Activated CD4-positive, alpha-beta T cell treated with anti-CD3 and anti-CD28 coated beads, Interleukin-2, amount 50 U/mL, for 4 hours (primary cell): ENCODE results near the gene NSD2.

Source experiments
- DNase-seq, 2 experiments: peaks; one replicate each; pipeline ENCODE4 v3.0.0-alpha.2; 2020

The NSD2 gene

DNA sequence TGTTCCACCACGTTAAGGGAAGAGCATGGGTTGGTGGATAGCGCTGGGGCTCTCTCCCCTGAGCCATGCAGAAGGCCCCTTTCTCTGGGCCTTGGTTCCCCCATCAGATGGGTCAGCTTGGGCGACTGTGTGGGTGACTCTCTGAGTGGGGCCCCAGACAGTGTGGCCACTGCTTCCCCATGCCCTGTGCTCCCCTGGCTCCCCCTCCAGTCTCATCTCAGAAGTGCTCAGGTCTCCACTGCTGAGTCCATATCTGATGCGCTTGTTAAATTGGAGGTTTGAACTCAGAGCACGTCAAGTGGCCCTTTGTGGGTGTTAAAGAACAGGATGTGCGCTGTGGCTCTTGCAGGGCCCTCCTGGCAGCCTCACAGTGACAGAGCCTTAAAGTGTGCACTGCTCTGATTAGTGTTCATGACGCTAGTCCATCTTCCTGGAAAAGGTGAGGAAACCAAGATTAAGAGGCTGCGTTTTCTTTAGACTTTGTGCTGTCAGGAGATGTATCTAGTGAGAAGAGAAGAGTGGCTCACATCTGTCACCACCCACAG is 77.8 kb downstream of the NSD2 start:
- no peak for DNase-seq

DNA sequence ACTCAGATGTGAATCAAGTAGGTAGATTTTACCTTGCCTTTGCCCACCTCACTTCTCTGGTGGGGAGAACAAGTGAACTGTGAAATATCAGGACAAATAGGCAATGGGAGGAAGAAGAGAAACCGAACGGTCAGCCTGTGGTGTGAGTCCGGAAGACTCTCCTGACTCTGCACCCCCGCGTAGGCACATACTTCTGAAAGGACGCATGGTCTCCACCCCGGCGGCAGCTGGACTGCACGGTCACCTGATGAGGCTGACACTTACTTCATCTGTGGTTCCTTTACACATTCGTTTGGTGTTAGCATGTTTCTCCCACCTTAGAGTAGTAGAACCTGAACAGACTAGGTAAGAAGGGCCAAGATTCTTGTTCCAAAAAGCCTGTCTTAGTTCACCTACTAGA is 79.2 kb downstream of the NSD2 start:
- DNase-seq = no peak

DNA sequence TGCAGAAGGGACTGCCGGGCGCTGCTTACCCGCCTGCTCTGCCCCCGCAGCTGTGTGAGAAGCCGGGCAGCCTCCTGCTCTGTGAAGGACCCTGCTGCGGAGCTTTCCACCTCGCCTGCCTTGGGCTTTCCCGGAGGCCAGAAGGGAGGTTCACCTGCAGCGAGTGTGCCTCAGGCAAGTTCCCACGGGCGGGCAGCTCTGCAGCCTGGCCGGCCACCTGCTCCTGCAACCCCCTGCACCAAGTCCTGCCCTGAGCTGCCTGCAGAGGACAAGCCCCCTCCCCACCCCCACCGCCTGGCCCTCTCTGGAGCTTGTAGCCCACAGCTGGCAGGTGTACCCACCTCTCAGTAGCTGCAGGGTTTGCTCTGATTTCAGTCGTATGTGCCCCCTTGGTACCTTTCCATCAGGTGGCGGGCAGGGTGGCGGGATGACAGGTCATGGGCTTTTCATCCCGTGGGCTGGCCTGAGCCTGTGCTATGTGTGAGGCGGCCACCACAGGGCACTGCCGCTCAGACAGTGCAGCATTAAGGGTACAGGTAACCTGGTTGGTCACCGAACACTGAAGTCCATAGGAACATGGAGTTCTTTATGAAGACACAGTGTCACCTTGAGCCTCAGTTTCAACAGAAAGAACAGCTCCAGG is 81.0 kb downstream of the NSD2 start:
- DNase-seq = no peak

DNA sequence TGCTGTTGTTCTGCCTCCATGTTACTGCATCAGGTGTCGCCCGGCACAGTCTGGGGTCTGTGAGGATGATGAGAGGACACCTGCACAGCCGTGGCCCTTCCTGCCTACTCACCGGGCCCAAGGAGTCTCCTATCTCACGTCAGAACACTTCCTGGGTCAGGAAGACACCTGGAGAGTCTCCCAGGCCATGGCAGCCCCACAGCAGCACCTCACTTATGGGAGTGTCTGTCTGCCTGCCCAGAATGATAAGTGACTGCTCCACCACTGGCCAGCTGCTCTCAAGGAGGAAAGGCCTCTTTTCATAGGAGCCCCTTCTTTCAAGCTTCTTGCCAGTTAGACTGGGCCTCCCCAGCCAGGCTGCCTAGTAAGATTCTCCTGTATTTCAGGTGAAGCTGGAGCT is 81.5 kb downstream of the NSD2 start:
- no peak for DNase-seq

DNA sequence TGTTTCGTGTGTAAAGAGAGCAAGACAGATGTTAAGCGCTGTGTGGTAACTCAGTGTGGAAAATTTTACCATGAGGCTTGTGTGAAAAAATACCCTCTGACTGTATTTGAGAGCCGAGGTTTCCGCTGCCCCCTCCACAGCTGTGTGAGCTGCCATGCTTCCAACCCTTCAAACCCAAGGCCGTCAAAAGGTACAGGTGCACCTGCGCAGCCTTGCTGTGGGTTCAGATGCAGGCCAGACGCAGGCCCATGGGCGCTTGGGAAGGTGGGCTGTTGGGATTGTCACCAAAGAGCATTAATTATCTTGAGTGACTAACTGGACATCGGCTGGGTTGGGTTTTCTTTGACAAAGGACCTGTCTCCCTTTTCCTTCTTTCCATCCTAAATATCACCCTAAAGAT is 82.1 kb downstream of the NSD2 start:
- no peak for DNase-seq

DNA sequence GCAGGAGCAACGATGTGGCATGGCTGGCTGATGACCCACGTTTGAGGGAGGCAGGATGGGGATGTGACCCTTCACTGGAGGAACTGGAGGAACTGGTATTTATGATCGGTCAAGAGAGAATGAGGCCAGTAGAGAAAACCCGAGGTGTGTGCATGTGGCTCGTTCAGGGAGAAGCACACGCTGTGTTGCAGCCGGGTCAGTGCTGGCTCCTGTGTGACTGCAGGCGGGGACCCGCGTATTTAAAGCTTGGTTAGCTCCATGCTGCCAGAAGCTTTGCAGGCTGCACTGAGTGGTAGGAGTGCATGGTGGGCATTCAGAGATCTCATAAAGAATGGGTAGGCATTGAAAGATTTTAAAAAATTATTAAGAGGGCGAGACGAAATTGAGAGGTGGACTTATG is 85.4 kb downstream of the NSD2 start:
- DNase-seq = no peak

DNA sequence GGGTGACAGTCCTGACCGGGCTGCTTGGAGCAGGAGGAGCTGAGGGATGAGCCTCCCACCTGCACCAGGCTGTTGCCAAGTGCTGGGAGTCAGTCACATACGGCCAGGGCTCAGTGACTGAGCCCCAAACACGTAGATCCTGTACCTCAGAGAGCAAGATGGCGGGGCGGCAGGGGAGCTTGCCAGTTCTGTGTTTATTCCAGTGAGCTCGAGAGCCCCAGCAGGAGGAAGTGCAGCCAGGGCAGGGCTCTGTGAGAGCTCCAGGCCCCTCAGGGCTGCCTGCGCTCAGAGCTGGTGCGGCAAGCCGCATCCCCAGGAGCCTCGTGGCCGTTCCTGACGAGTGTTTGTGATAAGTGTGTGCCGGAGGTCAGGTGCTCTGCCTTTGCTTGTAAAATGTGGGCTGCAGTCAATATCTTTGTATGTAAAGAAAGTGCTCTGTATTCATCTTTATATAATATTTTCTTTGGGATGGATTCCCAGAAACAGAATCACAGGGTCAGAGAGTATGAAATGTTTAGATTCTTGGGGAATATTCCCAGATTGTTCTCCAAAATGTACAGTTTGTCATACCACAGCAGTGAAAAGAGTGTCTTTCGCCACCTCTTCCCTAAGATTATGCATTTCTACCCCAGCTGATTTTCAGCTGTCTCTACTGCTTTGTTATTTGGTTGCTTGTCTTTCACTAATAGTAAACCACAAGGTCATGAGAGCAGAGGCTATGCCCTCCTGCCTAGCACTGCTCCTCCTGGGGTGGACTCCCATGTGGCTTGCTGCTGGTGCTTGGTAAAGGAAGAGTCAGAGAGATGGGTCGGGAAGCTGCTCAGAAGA is 87.3 kb downstream of the NSD2 start:
- DNase-seq = no peak

DNA sequence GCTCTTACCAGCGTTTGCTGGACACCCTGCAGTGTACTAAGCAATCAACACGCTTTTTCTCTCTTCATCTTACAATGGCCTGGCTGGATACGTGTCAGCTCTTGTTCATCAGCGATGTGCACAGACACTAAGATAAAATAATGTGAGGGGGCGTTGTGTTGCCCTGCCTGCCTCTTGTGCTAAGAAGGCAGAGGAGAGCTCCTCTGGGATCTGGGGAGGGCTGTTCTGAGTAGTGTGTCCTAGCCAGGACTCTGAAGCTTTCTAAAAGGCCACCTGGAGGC is 87.9 kb downstream of the NSD2 start:
- no peak for DNase-seq

DNA sequence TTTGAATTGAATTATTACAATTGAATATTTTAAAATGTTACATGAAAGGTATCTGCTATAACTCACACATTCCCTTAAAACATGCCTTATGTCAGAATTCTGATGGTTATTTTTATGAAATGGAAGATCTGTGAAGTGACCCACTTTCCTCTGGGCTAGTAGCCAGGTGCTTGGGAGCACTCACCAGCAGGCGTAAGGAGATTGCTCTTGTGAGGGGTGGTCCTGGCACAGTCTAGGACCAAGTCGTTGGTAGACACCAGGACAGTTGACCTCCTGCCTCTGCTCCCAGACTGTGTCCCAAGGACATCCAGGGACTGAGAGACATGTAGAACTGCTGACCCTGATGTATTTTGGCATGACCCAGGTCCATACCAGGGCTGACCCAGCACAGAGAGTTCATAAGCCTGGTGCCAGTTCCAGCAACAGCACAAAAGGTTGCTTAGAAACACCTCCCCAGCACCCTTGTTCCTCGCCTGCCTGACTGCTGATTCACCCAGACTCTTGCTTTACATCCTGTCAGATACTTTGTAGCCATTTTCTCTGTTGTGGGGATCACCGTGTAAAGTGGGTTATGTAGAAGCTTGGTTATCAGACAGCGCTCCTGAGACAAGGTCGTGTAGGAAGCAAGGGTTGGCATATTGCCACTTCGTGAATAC is 89.1 kb downstream of the NSD2 start:
- no peak for DNase-seq

DNA sequence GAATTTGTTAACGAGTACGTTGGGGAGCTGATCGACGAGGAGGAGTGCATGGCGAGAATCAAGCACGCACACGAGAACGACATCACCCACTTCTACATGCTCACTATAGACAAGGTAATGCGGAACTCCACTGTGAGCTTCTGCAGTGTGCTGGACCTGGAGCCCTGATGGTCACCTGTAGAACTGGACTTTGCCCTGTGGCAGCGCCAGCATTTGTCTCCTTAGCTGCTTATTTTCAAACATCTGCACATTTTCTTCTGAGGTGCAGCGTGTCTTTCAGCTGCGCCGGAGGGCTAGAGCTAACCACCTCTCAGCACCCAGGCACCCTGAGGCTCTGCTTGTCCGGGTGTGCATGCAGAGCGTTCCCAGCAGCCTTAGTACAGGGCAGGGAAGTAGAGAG is 89.8 kb downstream of the NSD2 start:
- no peak for DNase-seq

DNA sequence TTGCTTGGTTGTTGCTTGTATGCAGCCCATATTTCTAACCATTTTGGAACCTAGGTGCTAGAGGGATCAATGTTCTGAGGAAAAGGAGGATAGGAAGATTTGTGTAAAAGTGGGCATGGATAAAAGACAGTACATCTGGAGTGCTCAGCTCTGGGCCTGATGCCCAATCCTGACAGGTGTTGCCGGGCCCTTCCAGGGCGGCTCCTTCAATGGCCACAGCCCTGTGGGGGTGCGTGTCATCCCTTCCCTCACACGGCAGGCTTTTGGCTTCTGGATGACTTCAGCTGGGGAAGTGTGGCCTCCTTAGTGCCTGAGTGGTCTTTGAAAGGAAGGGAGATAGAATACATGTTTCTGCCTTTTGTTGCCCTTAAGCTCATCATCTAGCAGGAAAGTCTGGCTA is 90.4 kb downstream of the NSD2 start:
- no peak for DNase-seq

DNA sequence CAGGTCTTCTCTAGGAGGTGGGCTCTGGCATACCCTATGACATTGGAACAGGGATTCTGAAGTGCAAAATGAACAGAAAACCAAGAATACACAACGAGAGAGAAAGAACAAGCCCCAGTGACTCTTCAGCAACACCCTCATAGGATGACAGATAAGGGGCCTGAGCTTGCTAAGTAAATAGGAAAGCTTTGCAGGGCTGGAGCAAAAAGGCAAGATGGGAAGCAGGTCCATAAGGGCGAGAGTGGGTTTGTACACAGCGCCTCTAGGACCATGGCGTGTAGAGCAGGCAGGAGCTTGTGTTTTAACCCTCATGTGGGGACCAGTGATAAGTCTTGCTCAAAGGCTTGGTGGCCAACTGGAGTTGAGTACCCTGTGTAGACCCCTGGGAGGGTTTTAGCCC is 91.8 kb downstream of the NSD2 start:
- DNase-seq = no peak

DNA sequence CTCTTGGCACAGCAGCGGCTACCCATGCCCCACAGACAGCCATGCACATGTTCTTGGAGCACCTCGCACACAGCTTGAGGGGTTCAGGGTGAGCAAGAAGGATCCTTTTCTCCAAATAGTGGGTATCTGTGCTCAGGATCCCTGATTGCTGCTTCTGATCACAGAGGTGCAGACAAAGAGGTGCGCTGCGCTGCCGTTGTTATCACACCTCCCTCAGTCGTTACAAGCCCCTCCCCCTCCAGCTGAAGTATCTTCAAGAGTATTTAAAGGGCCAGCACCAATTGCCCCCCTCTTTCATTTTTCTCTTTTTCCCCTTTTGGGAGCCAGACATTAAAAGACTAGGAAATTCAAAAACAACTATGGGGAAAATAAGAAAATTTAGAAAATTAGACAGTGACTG is 93.2 kb downstream of the NSD2 start:
- DNase-seq = no peak

DNA sequence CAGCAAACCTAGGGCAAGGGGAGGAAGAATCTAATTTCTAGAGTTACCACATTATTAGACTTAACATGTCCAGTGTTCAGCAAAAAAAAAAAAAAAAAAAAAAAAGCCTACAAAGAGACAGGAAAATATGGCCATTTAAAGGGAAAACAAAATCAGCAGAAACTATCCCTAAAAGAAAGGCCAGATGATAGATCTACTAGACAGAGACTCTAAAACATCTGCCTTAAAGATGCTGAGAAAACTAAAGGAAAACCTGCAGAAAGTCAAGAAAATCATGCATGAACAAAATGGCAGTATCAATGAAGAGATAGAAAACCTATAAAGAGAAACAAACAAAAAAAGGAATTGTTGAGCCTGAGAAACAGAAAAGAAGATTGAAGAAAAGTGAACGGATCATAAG is 93.8 kb downstream of the NSD2 start:
- DNase-seq = no peak

DNA sequence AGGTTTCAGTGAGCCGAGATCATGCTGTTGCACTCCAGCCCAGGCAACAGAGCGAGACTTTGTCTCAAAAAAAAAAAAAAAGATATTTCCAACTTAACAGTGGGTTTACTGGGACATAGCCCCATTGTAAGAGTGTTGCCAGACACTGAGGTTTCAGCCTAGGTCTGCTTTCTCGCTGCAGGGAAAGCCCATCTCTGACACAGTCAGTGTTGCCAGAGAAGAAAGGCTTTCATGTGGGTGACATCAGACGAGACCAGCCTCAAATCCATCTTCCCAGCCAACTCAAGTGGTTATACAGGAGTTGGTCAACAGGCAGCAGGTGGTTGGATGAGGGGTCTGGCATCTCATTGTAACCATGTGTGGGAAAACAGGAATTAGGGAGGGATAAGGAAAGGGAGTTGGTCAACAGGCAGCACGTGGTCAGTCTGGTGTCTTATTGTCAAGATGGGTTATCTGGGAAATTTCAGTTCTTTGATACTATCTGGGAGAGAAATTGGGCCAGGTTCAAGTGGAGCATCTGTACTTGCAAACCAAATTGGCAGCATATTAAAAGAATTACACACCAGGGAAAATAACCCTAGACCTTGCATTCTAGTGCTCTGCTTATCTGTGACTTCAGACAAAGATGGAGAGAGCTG is 96.4 kb downstream of the NSD2 start:
- DNase-seq = no peak

DNA sequence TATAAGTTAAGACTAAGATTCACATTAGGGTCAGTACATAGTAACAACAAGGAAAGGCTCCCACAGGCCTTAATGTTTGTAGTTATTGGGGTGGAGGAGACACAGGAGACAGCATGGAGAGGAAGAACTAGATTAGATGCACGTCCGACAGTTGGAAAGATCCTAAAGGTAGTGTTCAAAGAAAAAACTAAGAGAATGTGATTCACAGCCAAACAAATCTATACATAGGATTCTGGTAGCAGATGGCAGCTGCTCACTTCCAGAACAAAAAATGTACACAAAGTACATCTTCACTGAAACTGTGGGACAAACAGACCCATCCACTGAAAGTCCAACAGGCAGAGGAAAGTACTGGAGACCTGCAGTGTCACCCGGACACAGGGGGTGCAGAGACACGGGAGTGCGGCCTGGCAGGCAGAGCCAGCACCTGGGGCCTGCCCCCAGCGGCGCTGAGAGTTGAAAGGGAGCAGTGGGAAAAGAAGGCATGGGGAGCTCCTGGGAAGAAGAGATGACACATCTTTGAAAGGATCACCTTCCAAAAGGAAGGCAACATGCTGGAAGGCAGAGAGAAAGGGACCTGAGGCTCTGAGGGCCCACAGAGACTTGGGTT is 97.6 kb downstream of the NSD2 start:
- no peak for DNase-seq

DNA sequence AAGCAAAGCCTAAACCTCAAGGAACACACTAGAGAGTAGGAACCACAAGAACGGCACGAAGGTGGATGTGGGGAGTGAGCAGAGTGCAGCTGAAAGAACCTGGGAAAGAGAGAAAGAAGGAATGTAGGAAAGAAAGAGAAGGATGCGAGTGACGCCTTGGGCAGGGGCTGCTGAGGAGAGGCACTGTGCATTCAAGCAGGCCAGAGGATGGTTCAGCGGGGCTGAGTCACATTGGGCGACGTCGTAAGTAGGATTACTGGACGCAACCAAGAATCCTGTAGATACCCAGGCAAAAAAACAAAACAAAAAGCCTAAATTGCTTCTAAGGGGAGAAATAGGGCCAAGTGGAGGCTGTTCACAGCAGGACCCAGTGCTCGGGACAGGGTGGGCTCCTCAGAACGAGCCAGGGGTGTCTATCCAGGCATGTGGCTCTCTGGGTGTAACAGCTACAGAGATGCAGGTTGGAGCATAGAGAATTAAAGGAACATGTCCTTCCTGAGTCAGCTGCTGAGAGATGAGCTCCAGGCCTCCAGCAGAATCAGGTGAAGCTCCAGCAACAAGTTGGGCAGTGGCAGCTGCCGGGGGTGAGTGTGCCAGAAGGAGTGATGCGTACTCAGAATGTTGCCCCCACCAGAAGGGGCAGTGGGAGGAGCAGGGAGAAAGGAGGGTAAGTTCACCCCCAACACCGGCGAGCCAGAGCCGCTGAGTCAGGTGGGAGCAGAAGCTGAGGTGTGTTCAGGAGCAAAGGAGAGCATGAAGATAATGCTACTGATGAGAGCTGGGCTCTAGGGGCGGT is 98.9 kb downstream of the NSD2 start:
- DNase-seq = no peak

DNA sequence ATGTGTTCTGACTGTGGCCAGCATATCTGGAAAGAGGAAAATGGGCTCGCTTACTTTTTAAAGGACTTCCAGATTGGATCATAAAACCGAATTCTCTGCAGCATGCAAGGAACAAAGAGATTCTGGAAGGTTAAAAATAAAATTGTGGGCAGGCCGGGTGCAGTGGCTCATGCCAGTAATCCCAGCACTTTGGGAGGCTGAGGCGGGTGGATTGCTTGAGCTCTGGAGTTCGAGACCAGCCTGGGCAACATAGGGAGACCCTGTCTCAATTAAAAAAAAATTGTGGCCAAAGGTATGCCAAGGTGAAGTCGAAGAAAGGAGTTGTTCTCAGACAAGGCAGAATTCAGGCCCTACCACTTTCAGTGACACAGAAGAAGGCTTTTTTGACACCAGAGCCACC is 99.7 kb downstream of the NSD2 start:
- no peak for DNase-seq

DNA sequence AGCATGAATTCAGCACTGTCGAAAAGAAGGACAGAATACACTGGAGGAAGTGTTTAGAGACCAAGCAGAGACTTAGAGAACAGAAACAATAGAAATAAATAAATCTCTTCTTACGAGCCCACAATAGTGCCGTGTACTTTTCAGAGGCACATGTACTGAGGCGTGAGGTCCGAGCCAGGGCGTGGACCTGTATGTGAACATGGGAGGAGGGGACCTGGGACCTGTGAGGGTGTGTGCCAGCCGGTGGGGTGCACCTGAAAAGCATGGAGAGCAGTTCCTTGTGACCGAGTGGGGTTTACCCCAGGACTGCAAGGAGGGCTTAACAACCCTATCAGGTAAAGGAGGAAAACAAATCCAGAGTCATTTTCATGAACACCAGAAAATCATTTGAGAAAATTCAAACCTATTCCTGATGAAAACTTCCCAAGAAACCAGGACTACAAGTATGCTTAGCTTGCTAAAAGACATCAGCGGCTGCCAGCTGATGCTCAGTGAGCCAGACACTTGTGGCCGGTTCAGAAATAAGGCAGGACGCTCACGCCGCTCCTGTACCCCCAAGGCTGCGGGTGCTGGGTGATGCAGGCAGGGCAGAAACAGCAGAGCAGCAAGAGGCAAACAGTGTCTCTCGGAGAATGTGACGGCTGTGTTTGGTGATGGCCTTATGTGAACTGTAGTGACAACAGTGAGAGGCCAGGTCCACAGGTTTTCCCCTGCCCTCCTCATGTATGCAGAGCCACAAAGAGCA is 100.4 kb downstream of the NSD2 start:
- DNase-seq = no peak

DNA sequence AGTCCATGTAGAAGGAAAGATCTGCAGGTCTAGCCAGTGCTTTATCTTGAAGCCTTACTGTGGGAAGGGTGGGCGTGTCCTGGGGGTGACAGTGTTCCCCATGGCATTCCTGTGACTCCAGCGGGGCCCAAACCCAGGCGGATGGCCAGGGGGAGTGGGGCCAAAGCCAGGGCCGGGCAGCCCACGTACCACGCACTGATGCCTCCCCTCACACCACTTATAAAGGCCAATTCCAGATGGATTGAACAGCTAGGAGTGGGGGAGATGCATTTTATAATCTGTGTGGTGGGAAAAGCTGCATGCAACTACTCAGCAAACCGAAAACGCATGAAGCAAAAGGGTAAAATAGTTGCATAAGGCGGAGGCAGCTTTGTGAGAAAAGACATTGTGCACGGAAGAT is 101.2 kb downstream of the NSD2 start:
- DNase-seq = no peak

DNA sequence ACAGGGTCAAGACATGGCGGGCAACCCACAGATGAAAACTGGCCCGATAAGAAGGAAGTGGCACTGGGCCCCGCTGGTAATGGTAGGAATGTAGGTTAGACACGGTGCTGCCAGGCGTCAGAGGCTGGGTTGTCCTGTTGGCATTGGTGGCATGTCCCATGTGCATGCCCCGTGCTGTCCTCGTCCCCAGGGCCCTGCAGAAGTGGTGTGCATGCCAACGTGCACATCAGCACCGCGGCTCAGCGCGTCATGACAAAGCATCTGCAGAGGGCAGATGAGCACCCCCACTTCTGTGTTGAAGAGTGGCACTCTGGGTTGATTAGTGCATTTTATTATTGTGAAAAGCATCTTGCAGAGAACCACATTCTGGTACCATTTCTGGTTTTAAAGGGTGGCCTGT is 102.0 kb downstream of the NSD2 start:
- DNase-seq = no peak

DNA sequence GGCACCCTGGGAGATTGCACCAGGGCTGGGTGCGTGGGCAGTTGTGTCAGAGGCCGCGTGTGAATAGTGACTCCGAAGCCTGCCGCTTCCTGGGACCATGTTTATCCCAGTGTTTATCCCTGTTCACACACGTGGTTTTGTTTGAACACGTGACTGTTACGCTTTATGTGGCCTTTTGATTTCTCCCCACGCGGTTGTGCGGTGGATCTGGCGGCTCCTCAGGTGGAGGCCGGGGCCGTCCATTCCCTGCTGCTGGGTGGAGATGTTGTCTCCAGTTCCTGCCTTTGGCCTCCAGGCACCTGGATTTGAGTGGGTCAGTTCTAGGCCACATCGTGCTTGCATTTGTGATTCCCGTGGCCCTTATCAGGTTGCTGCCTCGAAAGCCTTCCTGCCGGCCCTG is 102.5 kb downstream of the NSD2 start:
- DNase-seq = no peak
